ENCODE data around the gene TMEM143.

GRCh38 chr19:48292798-48293197 lies 70.9 kb downstream of the TMEM143 start:
- TF ChIP-seq EZH2phosphoT487 (IDR thresholded peaks at IDR 0.05; ENCODE audit: borderline replicate concordance) (no peak), CTCF (conservative IDR thresholded peaks at IDR 0.05; ENCODE audit: low read length) (no peak)

Data from Loucy (cell line).